ENCODE measurements around the gene SPATA46.
"Not testable (repeated sequence)": the region's sequence is repeated elsewhere in the genome, so short reads cannot be mapped to it uniquely, and the experiment has no call there.

The SPATA46 gene

DNA sequence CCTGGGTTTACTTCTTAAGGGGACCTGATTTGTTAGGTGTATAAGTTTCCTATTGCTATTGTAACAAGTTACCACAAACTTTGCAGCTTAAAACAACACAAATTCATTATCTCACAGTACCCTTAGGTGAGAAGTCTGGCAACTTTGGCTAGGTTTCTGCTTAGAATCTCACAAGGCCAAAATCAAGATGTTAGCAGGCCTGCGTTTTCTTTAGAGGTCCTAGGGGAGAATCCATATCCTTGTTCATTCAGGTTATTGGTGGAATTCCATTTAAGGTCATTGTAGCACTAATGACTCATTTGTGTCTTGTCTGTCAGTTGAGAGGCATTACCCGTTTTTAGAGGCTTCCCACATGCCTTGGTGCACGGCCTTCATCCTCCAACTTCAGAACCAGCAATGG is 43.5 kb upstream of the SPATA46 start:
- Histone ChIP-seq H4K20me1 (ENCODE audit: insufficient read depth, low read length, poor library complexity, severe bottlenecking) (no peaks in the 10 kb centered on the region), H3K4me3 (ENCODE audit: low read length, poor library complexity, severe bottlenecking) (no peak overlapping the region), H2AFZ (ENCODE audit: low read length) (no peak overlapping the region), H3K36me3 (ENCODE audit: insufficient read depth, low read length) (no peaks in the 10 kb centered on the region), H3F3A (ENCODE audit: low read depth) (no peaks in the 10 kb centered on the region), H3K79me2 (ENCODE audit: insufficient read depth, low read length) (no peaks in the 10 kb centered on the region), H3K9ac (ENCODE audit: low read depth, low read length, poor library complexity, severe bottlenecking) (no peak overlapping the region), H3K4me1 (ENCODE audit: insufficient read depth, low read length, poor library complexity, severe bottlenecking) (peaks cover 7% of the 10 kb centered on the region), H3K27me3 (ENCODE audit: insufficient read depth, low read length, poor library complexity, severe bottlenecking) (no peaks in the 10 kb centered on the region), H3K9me2 (replicated peaks; ENCODE audit: low read depth, low read length) (no peaks in the 10 kb centered on the region), H3K9me3 (ENCODE audit: insufficient read depth, low read depth, low read length) (no peaks in the 10 kb centered on the region), H3K4me2 (ENCODE audit: low read depth, low read length, poor library complexity, severe bottlenecking) (no peak overlapping the region)
- no peak for TF ChIP-seq EZH2phosphoT487 (IDR thresholded peaks at IDR 0.05; ENCODE audit: borderline replicate concordance)
- TF ChIP-seq, protein P1, sequence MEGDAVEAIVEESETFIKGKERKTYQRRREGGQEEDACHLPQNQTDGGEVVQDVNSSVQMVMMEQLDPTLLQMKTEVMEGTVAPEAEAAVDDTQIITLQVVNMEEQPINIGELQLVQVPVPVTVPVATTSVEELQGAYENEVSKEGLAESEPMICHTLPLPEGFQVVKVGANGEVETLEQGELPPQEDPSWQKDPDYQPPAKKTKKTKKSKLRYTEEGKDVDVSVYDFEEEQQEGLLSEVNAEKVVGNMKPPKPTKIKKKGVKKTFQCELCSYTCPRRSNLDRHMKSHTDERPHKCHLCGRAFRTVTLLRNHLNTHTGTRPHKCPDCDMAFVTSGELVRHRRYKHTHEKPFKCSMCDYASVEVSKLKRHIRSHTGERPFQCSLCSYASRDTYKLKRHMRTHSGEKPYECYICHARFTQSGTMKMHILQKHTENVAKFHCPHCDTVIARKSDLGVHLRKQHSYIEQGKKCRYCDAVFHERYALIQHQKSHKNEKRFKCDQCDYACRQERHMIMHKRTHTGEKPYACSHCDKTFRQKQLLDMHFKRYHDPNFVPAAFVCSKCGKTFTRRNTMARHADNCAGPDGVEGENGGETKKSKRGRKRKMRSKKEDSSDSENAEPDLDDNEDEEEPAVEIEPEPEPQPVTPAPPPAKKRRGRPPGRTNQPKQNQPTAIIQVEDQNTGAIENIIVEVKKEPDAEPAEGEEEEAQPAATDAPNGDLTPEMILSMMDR (conservative IDR thresholded peaks at IDR 0.05; ENCODE audit: low read length), result no peak

DNA sequence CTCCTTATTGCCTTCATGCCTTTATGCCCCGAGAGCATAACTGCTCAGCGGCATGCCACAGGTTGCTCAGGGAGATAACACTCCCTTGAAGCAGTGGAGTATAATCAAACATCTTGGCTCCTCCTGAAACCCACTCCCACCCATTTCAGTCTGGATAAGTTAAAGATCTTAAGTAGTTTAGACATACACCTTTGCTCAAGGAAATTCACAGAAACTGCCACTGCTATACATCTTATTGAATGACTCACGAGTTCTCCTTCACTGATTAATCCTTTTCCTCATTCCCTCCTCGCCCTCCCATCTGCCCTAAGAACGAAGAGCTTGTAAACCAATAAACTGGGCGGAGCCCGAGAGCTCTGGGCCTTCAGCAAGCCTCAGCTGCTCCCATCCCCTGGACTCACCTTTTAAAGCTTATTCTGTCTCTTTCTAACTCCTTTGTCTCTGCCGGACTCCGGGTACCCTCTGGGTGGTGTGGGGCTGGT is 42.8 kb upstream of the SPATA46 start:
- H3K4me2 ChIP-seq (ENCODE audit: low read depth, low read length, poor library complexity, severe bottlenecking); H3K79me2 ChIP-seq (ENCODE audit: insufficient read depth, low read length); H3K36me3 ChIP-seq (ENCODE audit: insufficient read depth, low read length); H3K4me1 ChIP-seq (ENCODE audit: insufficient read depth, low read length, poor library complexity, severe bottlenecking); H3K27me3 ChIP-seq (ENCODE audit: insufficient read depth, low read length, poor library complexity, severe bottlenecking); H2AFZ ChIP-seq (ENCODE audit: low read length); H3F3A ChIP-seq (ENCODE audit: low read depth); H3K9me2 ChIP-seq (replicated peaks; ENCODE audit: low read depth, low read length); H4K20me1 ChIP-seq (ENCODE audit: insufficient read depth, low read length, poor library complexity, severe bottlenecking); H3K4me3 ChIP-seq (ENCODE audit: low read length, poor library complexity, severe bottlenecking); H3K9me3 ChIP-seq (ENCODE audit: insufficient read depth, low read depth, low read length); H3K9ac ChIP-seq (ENCODE audit: low read depth, low read length, poor library complexity, severe bottlenecking): not testable (repeated sequence)

DNA sequence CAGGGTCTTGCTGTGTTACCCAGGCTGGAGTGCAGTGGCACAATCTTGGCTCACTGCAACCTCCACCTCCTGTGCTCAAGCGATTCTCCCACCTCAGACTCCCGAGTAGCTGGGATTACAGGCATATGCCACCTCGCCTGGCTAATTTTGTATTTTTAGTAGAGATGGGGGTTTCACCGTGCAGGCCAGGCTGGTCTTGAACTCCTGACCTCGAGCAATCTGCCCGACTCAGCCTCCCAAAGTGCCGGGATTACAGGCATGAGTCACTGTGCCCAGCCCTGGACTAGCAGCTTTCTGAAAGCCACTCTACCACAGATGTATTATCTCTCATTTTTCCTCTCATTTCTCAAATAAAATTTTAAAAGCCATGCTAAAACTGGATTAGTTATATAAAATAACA is 41.9 kb upstream of the SPATA46 start:
- H3K27me3 ChIP-seq (ENCODE audit: insufficient read depth, low read length, poor library complexity, severe bottlenecking); H3K9ac ChIP-seq (ENCODE audit: low read depth, low read length, poor library complexity, severe bottlenecking); H3K9me2 ChIP-seq (replicated peaks; ENCODE audit: low read depth, low read length); H3K4me2 ChIP-seq (ENCODE audit: low read depth, low read length, poor library complexity, severe bottlenecking); H3K4me1 ChIP-seq (ENCODE audit: insufficient read depth, low read length, poor library complexity, severe bottlenecking); H3K36me3 ChIP-seq (ENCODE audit: insufficient read depth, low read length); H3K9me3 ChIP-seq (ENCODE audit: insufficient read depth, low read depth, low read length); H2AFZ ChIP-seq (ENCODE audit: low read length); H3K4me3 ChIP-seq (ENCODE audit: low read length, poor library complexity, severe bottlenecking); H3K79me2 ChIP-seq (ENCODE audit: insufficient read depth, low read length); H4K20me1 ChIP-seq (ENCODE audit: insufficient read depth, low read length, poor library complexity, severe bottlenecking); H3F3A ChIP-seq (ENCODE audit: low read depth): not testable (repeated sequence)

DNA sequence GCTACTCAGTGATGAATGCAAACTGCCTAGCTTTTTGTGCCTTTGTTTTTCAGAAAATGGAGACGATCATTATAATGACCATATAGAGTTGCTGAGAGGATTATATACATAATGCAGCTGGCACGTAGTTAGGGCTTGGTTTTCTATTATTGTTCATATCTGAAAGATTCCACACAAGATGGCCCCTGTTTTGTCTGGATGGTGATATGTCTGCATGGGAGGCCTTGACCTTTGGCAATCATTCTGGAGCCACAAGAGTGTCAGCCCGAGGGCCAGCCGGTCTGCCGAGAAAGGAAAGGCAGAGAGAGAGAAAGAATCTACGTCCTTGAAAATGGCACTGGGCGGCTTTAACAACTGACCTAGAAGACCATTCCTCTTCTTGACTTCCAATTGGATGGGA is 41.0 kb upstream of the SPATA46 start:
- no peaks in the 10 kb centered on the region for H3K27me3 ChIP-seq (ENCODE audit: insufficient read depth, low read length, poor library complexity, severe bottlenecking)
- no peaks in the 10 kb centered on the region for H4K20me1 ChIP-seq (ENCODE audit: insufficient read depth, low read length, poor library complexity, severe bottlenecking)
- H3F3A ChIP-seq (ENCODE audit: low read depth), result no peaks in the 10 kb centered on the region
- no peak overlapping the region for H3K4me2 ChIP-seq (ENCODE audit: low read depth, low read length, poor library complexity, severe bottlenecking)
- no peak overlapping the region for H2AFZ ChIP-seq (ENCODE audit: low read length)
- H3K9me3 ChIP-seq (ENCODE audit: insufficient read depth, low read depth, low read length), result no peaks in the 10 kb centered on the region
- no peaks in the 10 kb centered on the region for H3K9me2 ChIP-seq (replicated peaks; ENCODE audit: low read depth, low read length)
- no peaks in the 10 kb centered on the region for H3K79me2 ChIP-seq (ENCODE audit: insufficient read depth, low read length)
- H3K4me1 ChIP-seq (ENCODE audit: insufficient read depth, low read length, poor library complexity, severe bottlenecking), result peaks cover 7% of the 10 kb centered on the region
- TF ChIP-seq, protein P1 (conservative IDR thresholded peaks at IDR 0.05; ENCODE audit: low read length), result no peak
- TF ChIP-seq EZH2phosphoT487 (IDR thresholded peaks at IDR 0.05; ENCODE audit: borderline replicate concordance), result no peak
- H3K9ac ChIP-seq (ENCODE audit: low read depth, low read length, poor library complexity, severe bottlenecking), result no peak overlapping the region
- no peaks in the 10 kb centered on the region for H3K36me3 ChIP-seq (ENCODE audit: insufficient read depth, low read length)
- no peak overlapping the region for H3K4me3 ChIP-seq (ENCODE audit: low read length, poor library complexity, severe bottlenecking)
